ENCODE data around the gene TMED4. TPM values are rescaled to one million over a fixed set of nuclear protein-coding genes. Genes with fewer than 3 reads are reported as not detected.
A peak's percentile ranks its signal among the peaks of the same experiment; 100 is the strongest.

The TMED4 gene
- total RNA-seq, 4 donors from 2014 or later = 76.8 to 101 (median 93.2) TPM

- Histone ChIP-seq H3K4me1 (peaks cover 68% of the 10 kb centered on the region), H3K9me3 (no peaks in the 10 kb centered on the region), H3K36me3 (no peaks in the 10 kb centered on the region), H3K27me3 (no peaks in the 10 kb centered on the region), H3K4me3 (no peak overlapping the region), H3K27ac (peak overlapping the region; percentile 41)
- WGBS = 71% methylated on average over 5 of the region's 5 CpGs
- peak in 1 of 2 donors; percentile 26 for DNase-seq (ENCODE audit: low spot score in 2 of 2)
- TF ChIP-seq POLR2AphosphoS5 (IDR thresholded peaks at IDR 0.05) (no peak), CTCF (IDR thresholded peaks at IDR 0.05) (no peak), POLR2A (IDR thresholded peaks at IDR 0.05) (no peak), EP300 (IDR thresholded peaks at IDR 0.05) (no peak)
These were observed 33.8 kb upstream of the TMED4 start for GRCh38 chr7:44615793-44616192.

DNA sequence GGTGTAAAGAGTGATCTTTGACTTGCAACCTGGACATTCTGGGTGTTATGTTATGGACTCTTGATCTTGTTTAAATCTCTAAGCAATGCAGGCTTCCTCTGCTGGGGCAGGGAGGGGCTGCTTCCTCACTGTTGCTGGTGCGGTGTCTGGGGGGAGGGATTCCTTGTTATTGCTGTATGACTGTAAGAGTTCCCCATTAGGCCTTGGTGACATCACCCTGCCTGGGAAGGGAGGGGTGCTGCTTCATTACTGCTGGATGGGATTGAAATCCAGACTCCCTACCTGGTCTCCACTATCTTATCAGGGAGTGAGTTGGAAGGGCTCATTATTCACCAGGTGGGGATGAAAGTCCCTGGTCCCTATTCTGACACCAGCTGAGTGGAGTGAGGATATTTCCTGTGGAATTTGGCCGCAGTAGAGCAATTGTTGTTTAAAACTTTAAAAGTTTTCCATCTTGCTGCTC is 33.1 kb upstream of the TMED4 start:
- no peak overlapping the region for H3K4me3 ChIP-seq
- no peaks in the 10 kb centered on the region for H3K9me3 ChIP-seq
- H3K27me3 ChIP-seq = no peaks in the 10 kb centered on the region
- 64% methylated on average over 2 of the region's 2 CpGs for WGBS
- TF ChIP-seq EP300 (IDR thresholded peaks at IDR 0.05) (no peak), CTCF (IDR thresholded peaks at IDR 0.05) (no peak), POLR2A (IDR thresholded peaks at IDR 0.05) (no peak), POLR2AphosphoS5 (IDR thresholded peaks at IDR 0.05) (no peak)
- peak overlapping the region; percentile 39 for H3K27ac ChIP-seq
- H3K36me3 ChIP-seq = no peaks in the 10 kb centered on the region
- peaks cover 62% of the 10 kb centered on the region for H3K4me1 ChIP-seq
- DNase-seq (ENCODE audit: low spot score in 2 of 2) = peak in 1 of 2 donors; percentile 12

- no peak for TF ChIP-seq EP300 (IDR thresholded peaks at IDR 0.05)
- TF ChIP-seq CTCF (IDR thresholded peaks at IDR 0.05) = no peak
- no peak for TF ChIP-seq POLR2AphosphoS5 (IDR thresholded peaks at IDR 0.05)
- no peak for TF ChIP-seq POLR2A (IDR thresholded peaks at IDR 0.05)
- DNase-seq (ENCODE audit: low spot score in 2 of 2) = no peak
- H3K9me3 ChIP-seq = no peaks in the 10 kb centered on the region
- H3K27me3 ChIP-seq = no peaks in the 10 kb centered on the region
- no peak overlapping the region for H3K27ac ChIP-seq
- WGBS = 88% methylated on average over 3 of the region's 3 CpGs
- H3K36me3 ChIP-seq = no peaks in the 10 kb centered on the region
- no peak overlapping the region for H3K4me3 ChIP-seq
- peaks cover 51% of the 10 kb centered on the region for H3K4me1 ChIP-seq
These were observed 27.8 kb upstream of the TMED4 start for GRCh38 chr7:44609829-44610228.

DNA sequence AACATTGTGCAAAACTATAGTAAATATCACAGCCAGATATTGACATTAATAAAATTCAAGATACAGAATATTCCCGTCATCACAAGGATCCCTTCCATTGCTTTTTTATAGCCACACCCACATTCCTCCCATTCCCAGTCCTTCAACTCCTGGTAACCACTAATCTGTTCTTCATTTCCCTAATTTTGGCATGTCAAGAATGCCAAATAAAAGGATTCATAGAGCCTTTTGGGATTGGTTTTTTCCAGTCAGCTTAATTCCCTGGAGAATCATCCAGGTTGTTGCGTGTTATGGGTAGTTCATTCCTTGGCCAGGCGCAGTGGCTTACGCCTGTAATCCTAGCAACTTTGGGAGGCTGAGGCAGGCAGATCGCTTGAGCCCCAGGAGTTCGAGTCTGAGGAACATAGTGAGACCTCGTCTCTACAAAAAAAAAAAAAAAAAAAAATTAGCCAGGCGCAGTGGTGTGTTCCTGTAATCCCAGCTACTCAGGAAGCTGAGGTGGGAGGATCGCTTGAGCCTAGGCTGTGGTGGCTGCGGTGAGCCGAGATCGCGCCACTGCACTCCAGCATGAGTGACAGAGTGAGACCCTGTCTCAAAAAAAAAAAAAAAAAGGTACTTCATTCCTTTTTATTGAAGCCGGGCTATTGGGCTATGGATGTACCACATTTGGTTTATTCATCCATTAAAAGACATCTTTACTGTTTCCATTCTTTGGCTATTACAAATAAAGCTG is 27.1 kb upstream of the TMED4 start:
- H3K4me3 ChIP-seq = no peak overlapping the region
- H3K27me3 ChIP-seq = no peaks in the 10 kb centered on the region
- no peaks in the 10 kb centered on the region for H3K9me3 ChIP-seq
- H3K4me1 ChIP-seq = peaks cover 44% of the 10 kb centered on the region
- peak in 1 of 2 donors; percentile 28 for DNase-seq (ENCODE audit: low spot score in 2 of 2)
- no peak for TF ChIP-seq POLR2AphosphoS5 (IDR thresholded peaks at IDR 0.05)
- TF ChIP-seq POLR2A (IDR thresholded peaks at IDR 0.05) = no peak
- H3K36me3 ChIP-seq = no peaks in the 10 kb centered on the region
- 68% methylated on average over 14 of the region's 14 CpGs for WGBS
- H3K27ac ChIP-seq = peak overlapping the region; percentile 20

DNA sequence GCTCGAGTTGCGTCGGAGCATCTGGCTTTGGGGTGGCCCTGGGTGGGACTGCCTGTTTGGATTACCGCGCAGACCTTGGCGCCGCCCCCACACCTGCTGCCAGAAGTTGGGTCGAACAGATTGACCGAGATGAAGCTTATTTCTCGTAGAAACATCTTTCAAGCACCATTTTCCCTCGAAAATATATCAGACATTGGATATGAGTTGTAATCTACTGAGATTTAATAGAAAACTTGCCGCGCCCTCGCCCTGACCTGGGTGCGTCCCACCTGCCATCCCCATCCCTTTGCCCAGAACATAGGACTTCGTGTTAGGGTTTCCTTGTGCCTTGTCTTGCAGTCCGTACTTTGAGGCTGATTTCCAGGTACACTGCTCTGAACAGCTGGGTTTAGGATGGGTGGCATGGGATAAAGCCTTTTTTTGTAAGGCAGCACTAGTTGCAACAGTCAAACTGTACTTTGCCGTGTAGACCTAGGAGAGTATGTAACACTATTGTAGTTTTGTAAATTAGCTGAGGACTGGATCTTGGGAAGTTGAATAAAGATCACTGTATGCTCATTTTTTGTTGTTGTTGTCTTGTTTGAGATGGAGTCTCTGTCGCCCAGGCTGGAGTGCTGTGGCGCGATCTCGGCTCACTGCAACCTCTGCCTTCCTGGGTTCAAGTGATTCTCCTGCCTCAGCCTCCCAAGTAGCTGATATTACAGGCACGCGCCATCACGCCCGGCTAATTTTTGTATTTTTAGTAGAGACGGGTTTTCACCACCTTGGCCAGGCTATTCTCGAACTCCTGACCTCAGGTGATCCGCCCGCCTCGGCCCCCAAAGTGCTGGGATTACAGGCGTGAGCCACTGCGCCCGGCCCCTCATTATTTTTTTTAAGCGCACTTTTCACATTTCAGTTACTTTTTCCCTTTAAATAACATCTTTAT is 25.4 kb upstream of the TMED4 start:
- 51% methylated on average over 30 of the region's 35 CpGs for WGBS

More for the DNA sequence above, 25.4 kb upstream of the TMED4 start:
- Histone ChIP-seq H3K27me3 (no peaks in the 10 kb centered on the region), H3K4me3 (peak overlapping the region; percentile 81), H3K27ac (peak overlapping the region; percentile 99), H3K9me3 (no peaks in the 10 kb centered on the region), H3K4me1 (peaks cover 38% of the 10 kb centered on the region), H3K36me3 (no peaks in the 10 kb centered on the region)
- DNase-seq (ENCODE audit: low spot score in 2 of 2) = peak in 1 of 2 donors; percentile 13
- no peak for TF ChIP-seq CTCF (IDR thresholded peaks at IDR 0.05)
- TF ChIP-seq POLR2AphosphoS5 (IDR thresholded peaks at IDR 0.05) = peak in 1 of 3 donors; percentile 11

All from suprapubic skin (tissue), 4 donors.